GM18520 (cell line): ENCODE data around the gene DISP3.

Experiments used
- ATAC-seq: cut with Tn5 transposase; IDR thresholded peaks from one replicate; pipeline ENCODE4 v1.9.1; 2021; ENCODE audit not compliant: unreplicated experiment

DISP3 gene, protein sequence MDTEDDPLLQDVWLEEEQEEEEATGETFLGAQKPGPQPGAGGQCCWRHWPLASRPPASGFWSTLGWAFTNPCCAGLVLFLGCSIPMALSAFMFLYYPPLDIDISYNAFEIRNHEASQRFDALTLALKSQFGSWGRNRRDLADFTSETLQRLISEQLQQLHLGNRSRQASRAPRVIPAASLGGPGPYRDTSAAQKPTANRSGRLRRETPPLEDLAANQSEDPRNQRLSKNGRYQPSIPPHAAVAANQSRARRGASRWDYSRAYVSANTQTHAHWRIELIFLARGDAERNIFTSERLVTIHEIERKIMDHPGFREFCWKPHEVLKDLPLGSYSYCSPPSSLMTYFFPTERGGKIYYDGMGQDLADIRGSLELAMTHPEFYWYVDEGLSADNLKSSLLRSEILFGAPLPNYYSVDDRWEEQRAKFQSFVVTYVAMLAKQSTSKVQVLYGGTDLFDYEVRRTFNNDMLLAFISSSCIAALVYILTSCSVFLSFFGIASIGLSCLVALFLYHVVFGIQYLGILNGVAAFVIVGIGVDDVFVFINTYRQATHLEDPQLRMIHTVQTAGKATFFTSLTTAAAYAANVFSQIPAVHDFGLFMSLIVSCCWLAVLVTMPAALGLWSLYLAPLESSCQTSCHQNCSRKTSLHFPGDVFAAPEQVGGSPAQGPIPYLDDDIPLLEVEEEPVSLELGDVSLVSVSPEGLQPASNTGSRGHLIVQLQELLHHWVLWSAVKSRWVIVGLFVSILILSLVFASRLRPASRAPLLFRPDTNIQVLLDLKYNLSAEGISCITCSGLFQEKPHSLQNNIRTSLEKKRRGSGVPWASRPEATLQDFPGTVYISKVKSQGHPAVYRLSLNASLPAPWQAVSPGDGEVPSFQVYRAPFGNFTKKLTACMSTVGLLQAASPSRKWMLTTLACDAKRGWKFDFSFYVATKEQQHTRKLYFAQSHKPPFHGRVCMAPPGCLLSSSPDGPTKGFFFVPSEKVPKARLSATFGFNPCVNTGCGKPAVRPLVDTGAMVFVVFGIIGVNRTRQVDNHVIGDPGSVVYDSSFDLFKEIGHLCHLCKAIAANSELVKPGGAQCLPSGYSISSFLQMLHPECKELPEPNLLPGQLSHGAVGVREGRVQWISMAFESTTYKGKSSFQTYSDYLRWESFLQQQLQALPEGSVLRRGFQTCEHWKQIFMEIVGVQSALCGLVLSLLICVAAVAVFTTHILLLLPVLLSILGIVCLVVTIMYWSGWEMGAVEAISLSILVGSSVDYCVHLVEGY (N-terminal part only)

GRCh38 chr1:11478571-11479374 lies at the start of gene DISP3:
DISP3 (plus strand) TSS chr1:11479155; CDS start chr1:11500993, 21,838 bp downstream.
- ATAC-seq, result no peak

DNA sequence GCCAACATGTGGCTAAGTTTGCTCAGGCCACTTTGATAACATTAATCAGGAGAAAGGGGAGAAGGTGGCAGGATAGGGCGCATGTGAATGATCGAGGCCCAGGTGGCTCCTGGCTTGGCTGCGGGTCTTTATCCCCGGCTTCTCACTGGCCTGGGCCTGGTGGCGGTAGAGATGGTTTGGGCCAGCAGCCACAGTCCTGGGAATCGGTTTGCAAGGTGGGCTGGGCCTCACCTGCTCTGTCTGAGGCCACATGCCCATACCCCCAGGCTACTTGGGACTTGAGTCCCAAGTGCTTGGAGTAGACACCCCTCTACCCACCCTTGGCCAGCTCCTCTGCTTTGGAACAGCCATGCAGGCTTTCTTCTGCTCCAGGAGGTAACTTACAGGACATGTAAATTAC lies 49.7 kb upstream of the DISP3 start:
- no peak for ATAC-seq

GRCh38 chr1:11429935-11430334 lies 49.0 kb upstream of the DISP3 start:
- no peak for ATAC-seq

GRCh38 chr1:11431941-11432507 lies 46.9 kb upstream of the DISP3 start:
- no peak for ATAC-seq

DNA sequence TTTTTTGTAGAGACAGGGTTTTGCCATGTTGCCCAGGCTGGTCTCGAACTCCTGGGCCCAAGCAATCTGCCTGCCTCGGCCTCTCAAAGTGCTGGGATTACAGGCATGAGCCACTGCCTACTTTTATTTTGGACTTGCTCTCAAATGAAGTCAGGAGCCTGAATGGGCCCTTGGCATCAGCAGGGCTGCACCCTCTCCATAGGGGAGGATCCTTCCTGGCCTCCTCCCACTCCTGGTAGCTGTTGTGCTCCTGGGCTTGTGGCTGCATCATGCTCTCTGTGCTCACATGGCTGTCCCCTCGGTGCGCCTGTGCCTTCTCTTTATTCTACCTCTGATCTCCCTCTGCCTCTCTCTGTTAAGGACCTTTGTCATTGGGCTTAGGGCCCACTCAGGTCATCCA lies 46.4 kb upstream of the DISP3 start:
- no peak for ATAC-seq

DNA sequence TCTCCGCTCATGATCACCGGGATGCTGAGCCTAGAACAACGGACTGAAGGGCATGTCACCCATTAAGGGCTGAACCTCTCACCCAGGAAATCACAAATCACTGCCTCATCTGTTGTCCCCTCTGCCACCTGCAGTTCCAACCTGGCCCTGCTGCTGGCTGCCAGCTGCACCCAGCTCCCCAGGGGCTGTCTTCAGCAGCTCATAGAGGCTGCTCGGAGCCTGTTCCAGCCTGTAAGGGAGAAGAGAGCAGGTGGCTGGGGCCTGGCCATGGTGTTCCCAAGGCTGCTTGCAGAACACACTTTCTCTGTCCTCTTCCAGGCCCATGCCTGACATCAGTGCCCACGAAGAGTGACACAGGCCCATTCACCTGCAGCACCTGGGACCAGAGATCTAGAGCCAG lies 44.5 kb upstream of the DISP3 start:
- no peak for ATAC-seq

DNA sequence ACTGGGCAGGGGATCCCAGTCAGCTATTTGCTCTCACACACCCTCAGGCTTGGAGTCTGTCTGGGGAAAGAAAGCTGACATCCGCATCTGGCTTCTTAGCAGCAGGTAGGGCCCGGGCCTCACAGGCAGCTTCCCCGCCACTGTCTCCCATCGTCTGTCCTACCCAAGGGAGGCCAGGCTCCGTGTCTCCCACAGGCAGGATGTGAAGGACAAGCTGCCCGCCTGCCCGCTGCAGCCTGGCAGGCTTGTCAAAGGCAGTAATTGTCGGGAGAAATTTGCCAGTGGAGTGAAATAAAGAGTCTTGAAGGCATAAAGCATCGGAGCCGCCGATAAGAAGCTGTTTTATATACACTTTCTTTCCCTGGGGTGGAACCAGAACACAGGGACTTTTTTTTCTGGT lies 44.0 kb upstream of the DISP3 start:
- no peak for ATAC-seq

DNA sequence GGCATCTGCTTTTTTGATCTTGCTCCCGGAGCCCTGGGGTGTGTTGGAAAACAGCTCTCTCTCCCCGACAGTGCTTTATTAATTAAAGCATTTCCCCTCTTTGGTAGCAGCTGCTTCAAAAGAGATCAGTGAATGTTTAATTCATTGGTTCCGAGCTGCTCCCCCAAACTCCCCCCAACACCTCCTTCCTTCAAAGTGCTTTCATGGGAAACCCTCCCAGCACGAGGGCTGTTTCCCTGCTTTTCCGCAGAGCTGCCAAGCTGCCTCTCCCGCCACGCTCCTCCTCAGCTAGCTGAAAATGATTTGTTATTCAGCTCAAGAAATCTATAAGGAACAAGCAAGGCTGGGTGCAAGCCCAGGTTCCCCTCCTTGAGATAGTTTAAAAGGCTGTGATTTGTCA lies 40.0 kb upstream of the DISP3 start:
- no peak for ATAC-seq

- no peak for ATAC-seq
Measured at GRCh38 chr1:11441211-11441952, 37.6 kb upstream of the DISP3 start.

- ATAC-seq, result no peak
Measured at GRCh38 chr1:11443043-11443442, 35.9 kb upstream of the DISP3 start.

- no peak for ATAC-seq
Measured at GRCh38 chr1:11443961-11444658, 34.8 kb upstream of the DISP3 start.

DNA sequence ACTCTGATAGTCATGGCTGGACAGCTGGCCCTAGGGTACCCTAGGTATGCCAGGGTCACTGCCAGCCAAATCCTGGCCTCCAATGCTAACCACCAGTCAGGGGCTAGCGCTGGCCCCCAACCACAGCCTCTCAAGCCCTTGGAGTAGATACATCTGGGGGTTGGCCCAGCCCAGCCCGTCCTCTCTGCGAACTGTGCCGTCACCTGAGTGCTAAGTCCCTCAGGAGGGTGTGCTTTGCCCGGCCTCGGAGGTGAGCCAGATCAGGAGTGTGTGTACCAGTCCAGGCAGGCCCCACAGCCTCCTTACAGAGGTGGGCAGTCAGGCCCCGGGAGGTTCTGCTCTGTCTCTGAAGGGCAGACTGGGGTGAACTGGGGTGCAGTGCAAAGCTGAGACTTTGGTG lies 34.0 kb upstream of the DISP3 start:
- ATAC-seq, result no peak

DNA sequence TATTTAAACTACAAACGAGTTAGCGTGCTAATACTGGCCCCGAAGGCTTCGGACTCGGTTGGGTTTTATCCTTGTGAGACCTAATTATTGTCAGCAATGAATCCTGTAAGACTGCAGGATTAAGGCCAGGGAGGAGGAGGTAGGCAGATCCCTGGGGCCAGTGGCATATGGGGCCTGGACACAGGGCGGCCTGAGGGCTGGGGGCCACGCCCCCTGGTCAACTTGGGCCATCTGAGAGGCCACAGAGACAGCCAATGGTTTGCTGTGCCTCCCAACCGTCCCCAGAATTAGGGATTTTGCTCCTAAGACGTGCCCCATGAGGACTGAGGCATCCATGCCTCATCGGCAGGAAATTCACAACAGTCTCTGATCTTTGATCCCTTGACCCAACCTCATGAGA lies 31.1 kb upstream of the DISP3 start:
- ATAC-seq, result no peak

DNA sequence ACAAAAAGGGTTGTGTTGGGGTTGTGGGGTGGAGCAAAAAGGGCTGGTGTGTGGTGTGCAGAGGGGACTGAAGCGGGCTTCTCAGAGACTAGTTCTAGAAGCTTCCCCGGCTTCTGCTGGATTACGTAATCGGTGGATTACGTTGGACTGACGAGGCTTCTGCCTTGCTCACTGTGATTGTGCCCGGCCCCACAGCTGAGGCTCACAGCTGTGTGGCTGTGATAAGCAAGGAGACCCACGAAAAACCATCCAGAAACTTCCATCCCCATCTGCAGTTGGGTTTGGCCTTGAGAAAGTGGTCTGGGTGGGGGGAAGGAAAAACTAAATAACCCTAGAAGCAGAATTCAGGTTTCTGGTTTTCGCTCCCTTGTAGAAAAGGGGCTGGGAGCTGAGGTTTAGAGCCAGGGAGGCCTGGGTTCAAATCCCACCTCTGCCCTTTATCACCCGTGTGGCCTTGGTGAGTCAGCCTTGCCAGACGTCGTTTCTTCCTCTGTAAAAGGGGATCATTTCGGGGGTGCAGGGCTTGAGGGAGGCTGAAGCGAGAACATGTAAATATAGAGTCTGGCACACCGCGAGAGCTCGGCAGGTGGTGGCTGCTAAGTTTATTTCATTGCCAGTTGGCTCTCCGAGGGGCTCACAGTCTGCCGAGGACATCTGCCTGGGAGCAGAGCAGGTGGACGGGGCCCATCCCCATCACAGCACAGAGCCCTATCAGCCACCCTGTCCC lies 30.4 kb upstream of the DISP3 start:
- no peak for ATAC-seq

DNA sequence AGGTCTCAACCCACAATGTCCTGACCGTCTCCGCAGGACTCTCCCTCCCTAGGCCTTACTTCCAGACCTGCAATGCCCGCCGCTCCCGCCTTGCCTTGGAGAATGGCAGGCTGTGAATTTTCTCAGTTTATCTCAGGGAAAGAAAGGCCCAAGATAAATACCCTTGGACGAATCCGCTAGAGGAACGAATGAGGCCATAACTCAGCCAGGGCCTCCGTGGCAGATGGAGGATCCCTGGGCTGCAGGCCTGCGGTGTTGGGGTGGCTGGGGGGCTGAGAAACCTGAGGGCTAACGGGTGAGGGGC lies 29.9 kb upstream of the DISP3 start:
- ATAC-seq, result no peak

DNA sequence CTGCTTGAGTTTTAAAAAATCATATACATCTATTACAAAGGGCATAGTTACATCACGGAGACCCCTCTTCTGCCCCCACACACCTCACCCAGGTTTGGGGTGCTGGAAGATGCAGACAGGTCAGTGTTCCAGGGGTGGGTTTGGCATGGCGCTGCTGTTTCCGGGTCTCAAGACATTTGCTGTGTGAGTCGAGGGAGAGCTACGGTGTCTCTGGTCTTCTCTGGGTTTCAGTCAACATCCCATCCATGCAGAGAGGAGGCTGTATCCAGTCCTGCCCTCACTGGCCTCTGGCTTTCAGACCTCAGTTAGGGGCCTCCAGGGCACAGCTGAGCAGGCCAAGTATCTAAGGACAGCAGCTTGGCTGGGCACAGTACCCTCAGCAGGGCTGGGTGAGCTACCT lies 28.6 kb upstream of the DISP3 start:
- no peak for ATAC-seq

- ATAC-seq, result no peak
Measured at GRCh38 chr1:11453742-11454491, 25.0 kb upstream of the DISP3 start.
